K562 (cell line): ENCODE data around the gene VPS41. TPM values are rescaled to one million over a fixed set of nuclear protein-coding genes. Genes with fewer than 3 reads are reported as not detected.

Source experiments
- ATAC-seq: fragments of 200-7000 bp; cut with Tn5 transposase; 3 replicates; pipeline ENCODE4 v1.9.1; 2020; ENCODE audit warnings: moderate library complexity
- BruUV-seq: library from RNA; stranded (reverse); fragments of 400-500 nt; replicated peaks from 2 replicates; lab custom pipeline; 2021; lab: Mats Ljungman, UMichigan
- CTCF ChIA-PET: fragments of 300-600 bp; formaldehyde crosslinking; extraction: SDS; loops from one replicate; lab custom pipeline; 2021; ENCODE audit warnings: low intra/inter-chr PET ratio; lab: Yijun Ruan, JAX
- POLR2A ChIA-PET: fragments of 300-600, 350-650 bp; sonication (Branson Sonifier 250); formaldehyde crosslinking; extraction: SDS; loops from one replicate; lab custom pipeline; 2021; ENCODE audit warnings: antibody characterized with exemption, inconsistent platforms; lab: Yijun Ruan, JAX
- DNase-seq, 4 experiments: peaks; one replicate each; pipeline versions ENCODE4 v3.0.0 to v3.0.0-alpha.2; 2011 to 2018; ENCODE audit warnings: low spot score in 3 of 4, mixed read lengths in 3 of 4; ENCODE audit errors: extremely low read depth in 1 of 4
- FAIRE-seq: peaks from 2 replicates; lab custom pipeline; 2011; peaks lifted over from hg19 to GRCh38; lab: Jason Lieb, UNC
- H2AFZ ChIP-seq: 2 replicates; pipeline ENCODE4 v1.6.0; 2011; ENCODE audit warnings: low read depth, low read length, control low read depth, inconsistent platforms
- H3K27ac ChIP-seq: fragments of 200-600 bp; 3 replicates; pipeline ENCODE4 v1.8.0; 2011; ENCODE audit warnings: low read depth, mild to moderate bottlenecking, control low read depth, inconsistent platforms, low read length, moderate library complexity, mixed read lengths; ENCODE audit errors: extremely low read depth
- H3K27me3 ChIP-seq, 2 experiments: fragments of 300-600 bp in 1 of 2; 2 replicates in 1 of 2; 3 replicates in 1 of 2; pipeline versions ENCODE4 v1.6.0 to v1.8.0; 2011; ENCODE audit warnings: inconsistent platforms in 2 of 2, low read length in 2 of 2, mild to moderate bottlenecking in 1 of 2, mixed read lengths in 1 of 2, moderate library complexity in 1 of 2; ENCODE audit not compliant: control insufficient read depth in 2 of 2, insufficient read depth in 2 of 2
- H3K36me3 ChIP-seq: fragments of 300-600 bp; 3 replicates; pipeline ENCODE4 v1.8.0; 2011; ENCODE audit warnings: mild to moderate bottlenecking, low read length, inconsistent platforms; ENCODE audit not compliant: control insufficient read depth, insufficient read depth
- H3K4me1 ChIP-seq, 2 experiments: fragments of 200-600 bp in 1 of 2; replicated peaks in 1 of 2; 2 replicates in 1 of 2; 3 replicates in 1 of 2; pipeline versions ENCODE4 v1.5.1 to v1.8.0; 2011; ENCODE audit warnings: inconsistent platforms in 2 of 2, low read length in 2 of 2, mild to moderate bottlenecking in 1 of 2, mixed read lengths in 1 of 2, moderate library complexity in 1 of 2; ENCODE audit not compliant: control insufficient read depth in 2 of 2, insufficient read depth in 2 of 2
- H3K4me2 ChIP-seq: 2 replicates; pipeline ENCODE4 v1.6.1; 2011; ENCODE audit warnings: low read length, control low read depth, inconsistent platforms, mixed read lengths; ENCODE audit not compliant: insufficient read depth
- H3K4me3 ChIP-seq: fragments of 200-600 bp; sonication (generic), shearing (Covaris generic); 2 replicates; pipeline ENCODE4 v1.5.1; 2016; ENCODE audit warnings: control low read depth, inconsistent platforms
- H3K79me2 ChIP-seq: fragments of 200-600 bp; 3 replicates; pipeline ENCODE4 v1.8.0; 2011; ENCODE audit warnings: low read length, inconsistent platforms; ENCODE audit not compliant: control insufficient read depth, insufficient read depth
- H3K9ac ChIP-seq, 2 experiments: 2 replicates each; pipeline versions ENCODE4 v1.6.0 to v1.6.1; 2011; ENCODE audit warnings: low read depth in 2 of 2, low read length in 2 of 2, control low read depth in 1 of 2, inconsistent platforms in 1 of 2, mild to moderate bottlenecking in 1 of 2, mixed read lengths in 1 of 2; ENCODE audit not compliant: insufficient read depth in 1 of 2
- H3K9me1 ChIP-seq: one replicate; pipeline ENCODE4 v1.6.0; 2011; ENCODE audit warnings: inconsistent platforms, mild to moderate bottlenecking, low read length, moderate library complexity; ENCODE audit not compliant: control insufficient read depth, insufficient read depth
- H3K9me3 ChIP-seq: replicated peaks from 2 replicates; pipeline ENCODE4 v1.5.1; 2011; ENCODE audit warnings: low read depth, low read length, inconsistent platforms; ENCODE audit not compliant: control insufficient read depth, insufficient read depth
- H4K20me1 ChIP-seq: replicated peaks from 2 replicates; pipeline ENCODE4 v1.6.1; 2011; ENCODE audit warnings: low read length, inconsistent platforms, mixed read lengths; ENCODE audit not compliant: control insufficient read depth, insufficient read depth
- BACH1 ChIP-seq: fragments of 200-800 bp; sonication (Bioruptor generic); IDR thresholded peaks from 2 replicates; pipeline ENCODE4 v1.6.1; 2016; ENCODE audit warnings: missing genetic modification characterization, missing compliant biosample characterization
- GATAD2B ChIP-seq: fragments of 450-650 bp; IDR thresholded peaks from 2 replicates; pipeline ENCODE4 v1.6.1; 2017; ENCODE audit warnings: mild to moderate bottlenecking, borderline replicate concordance
- MCM2 ChIP-seq: fragments of 450-650 bp; IDR thresholded peaks from 2 replicates; pipeline ENCODE4 v1.6.1; 2017; ENCODE audit warnings: low read depth, mild to moderate bottlenecking
- ZBTB17 ChIP-seq: fragments of 450-650 bp; formaldehyde crosslinking; IDR thresholded peaks from 2 replicates; pipeline ENCODE4 v1.4.0; 2020; ENCODE audit warnings: mild to moderate bottlenecking
- ZFP36 ChIP-seq: fragments of 150-350 bp; IDR thresholded peaks from 2 replicates; pipeline ENCODE4 v1.6.1; 2018; ENCODE audit warnings: low read length, low read depth; ENCODE audit not compliant: partially characterized antibody
- WGBS: fragments of 100-300 bp; shearing (Covaris generic); methylation state at CpG from one replicate; pipeline ENCODE4 v1.1.6; 2016; ENCODE audit warnings: low coverage, mixed read lengths; ENCODE audit not compliant: insufficient coverage; ENCODE audit errors: missing lambda C conversion rate; 5-methylcytosine and 5-hydroxymethylcytosine counted together
- in situ Hi-C: fragments of 300-500 bp; cut with MboI; formaldehyde crosslinking; loops from 4 replicates; pipeline ENCODE4 v1.15.0; 2018; ENCODE audit warnings: inconsistent platforms, mixed read lengths
- intact Hi-C: fragments of 100-400 bp; cut with micrococcal nuclease; formaldehyde crosslinking; loops from 2 replicates; pipeline ENCODE4 v1.14.2; 2022
- polyA plus RNA-seq, 8 experiments: library from polyadenylated mRNA; depleted of rRNA in 4 of 8; stranded (reverse) in 5 of 8; unstranded in 3 of 8; fragments of >200 nt; fragmentation: Nextera tagmentation in 2 of 8; fragmentation: Illumina TruSeq in 1 of 8; extraction: Ambion mirVana in 2 of 8; extraction: Trizol in 1 of 8; gene quantifications; 2 replicates each; pipeline versions ENCODE4 v1.2.1 to v1.2.3, GENCODE V29; 2011 to 2014; ENCODE audit warnings: inconsistent platforms in 1 of 8, missing spikeins in 1 of 8
- total RNA-seq, 7 experiments: library from RNA; depleted of rRNA in 6 of 7; stranded (reverse); fragments of >200 nt in 6 of 7; fragmentation: Illumina TruSeq in 2 of 7; extraction: Trizol in 2 of 7; gene quantifications; 2 replicates each; pipeline versions ENCODE4 v1.2.1 to v1.2.3, GENCODE V29; 2011 to 2021; ENCODE audit warnings: low replicate concordance in 1 of 7
- TF ChIP-seq, protein P1 (sequence below): sonication (generic); formaldehyde crosslinking; IDR thresholded peaks from 2 replicates; pipeline ENCODE4 v1.8.1; 2022; ENCODE audit warnings: missing genetic modification reagents
- TF ChIP-seq, protein P2 (sequence below), 3 experiments: fragments of 200-800 bp in 1 of 3; fragments of 250-450 bp in 1 of 3; fragments of 450-650 bp in 1 of 3; sonication (Bioruptor Pico) in 1 of 3; sonication (Bioruptor generic) in 1 of 3; formaldehyde crosslinking in 1 of 3; IDR thresholded peaks; 2 replicates each; pipeline versions ENCODE4 v1.6.1 to v1.8.0; 2016 to 2022; ENCODE audit warnings: mild to moderate bottlenecking in 2 of 3, missing genetic modification characterization in 2 of 3, missing compliant biosample characterization in 1 of 3, moderate library complexity in 1 of 3
- TF ChIP-seq, protein P3 (sequence below): IDR thresholded peaks from 2 replicates; pipeline ENCODE4 v1.6.1; 2016; ENCODE audit warnings: missing genetic modification characterization, missing compliant biosample characterization

VPS41 gene
- total and polyA plus RNA-seq, 9 of the 15 experiments (the other 6 are each of a cell fraction or from before 2014, with no cell fraction given), result 17.7 to 46.8 (median 32.1) TPM

DNA sequence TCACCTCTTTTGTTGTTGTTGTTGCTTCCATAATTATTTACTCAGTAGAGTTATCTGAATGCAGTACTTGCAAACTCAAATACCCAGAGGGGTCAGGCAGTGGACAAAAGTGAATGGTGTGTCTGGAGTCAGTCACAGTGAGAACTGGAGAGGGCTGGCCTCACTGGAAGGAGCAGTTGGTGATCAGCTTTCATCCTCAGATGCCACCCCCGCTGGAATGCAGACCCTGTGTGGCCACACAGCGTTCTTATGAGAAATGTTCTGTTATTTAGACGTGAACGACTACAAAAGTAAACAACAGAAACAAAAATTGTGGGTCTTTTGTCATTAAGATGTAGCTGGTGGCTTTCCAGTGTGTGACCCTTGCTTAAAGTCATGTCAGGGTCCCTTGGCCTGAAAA, 29.6 kb upstream of the VPS41 start:
- H3K27me3 ChIP-seq, result peaks cover 13 to 14% of the 10 kb centered on the region in 2 experiments; a peak in 3 of 5 replicates

DNA sequence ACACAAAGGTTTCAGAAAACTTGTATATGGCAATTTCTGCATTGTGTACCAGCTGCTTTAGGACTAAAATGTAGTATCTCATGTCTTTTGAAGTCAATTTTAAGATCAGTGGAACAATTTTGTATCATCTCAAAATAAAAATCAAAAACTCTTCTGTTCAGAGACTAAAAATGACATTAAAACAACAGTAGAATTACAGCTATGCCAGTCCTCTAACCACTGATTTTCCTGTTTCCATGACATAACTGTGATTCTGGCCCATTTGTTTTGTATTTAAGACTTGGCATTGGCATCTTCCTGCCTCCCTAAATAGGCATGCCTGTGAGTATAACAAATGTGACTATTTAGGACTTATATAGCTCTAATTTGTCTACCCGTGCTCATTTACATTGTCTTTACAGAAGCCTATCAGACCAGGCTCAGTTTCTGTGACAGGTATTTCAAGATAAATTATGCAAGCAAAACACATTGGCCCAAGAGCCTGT, 29.1 kb upstream of the VPS41 start:
- ATAC-seq, result no peak
- Histone ChIP-seq H2AFZ (no peak overlapping the region), H3K36me3 (no peaks in the 10 kb centered on the region), H3K9me1 (no peaks in the 10 kb centered on the region), H3K4me2 (no peak overlapping the region), H4K20me1 (no peaks in the 10 kb centered on the region), H3K4me1 (no peaks in the 10 kb centered on the region), H3K27me3 (peaks cover 13 to 14% of the 10 kb centered on the region in 2 experiments; a peak in 3 of 5 replicates), H3K9ac (no peak overlapping the region), H3K4me3 (no peak overlapping the region), H3K27ac (no peak overlapping the region), H3K79me2 (no peaks in the 10 kb centered on the region), H3K9me3 (no peaks in the 10 kb centered on the region)
- in situ Hi-C loops (no loop called here), intact Hi-C loops (loop anchor here (10.0 kb wide), 2 partner anchors 147 to 417 kb away; no protein-coding TSS in a partner anchor)
- ChIA-PET POLR2A (no interaction called here), CTCF (no interaction called here)
- no peak for DNase-seq
- FAIRE-seq, result no peak
- WGBS, result 0% methylated on average over 1 of the region's 1 CpG
- BruUV-seq, result no TSS peak
- TF ChIP-seq, protein P1, sequence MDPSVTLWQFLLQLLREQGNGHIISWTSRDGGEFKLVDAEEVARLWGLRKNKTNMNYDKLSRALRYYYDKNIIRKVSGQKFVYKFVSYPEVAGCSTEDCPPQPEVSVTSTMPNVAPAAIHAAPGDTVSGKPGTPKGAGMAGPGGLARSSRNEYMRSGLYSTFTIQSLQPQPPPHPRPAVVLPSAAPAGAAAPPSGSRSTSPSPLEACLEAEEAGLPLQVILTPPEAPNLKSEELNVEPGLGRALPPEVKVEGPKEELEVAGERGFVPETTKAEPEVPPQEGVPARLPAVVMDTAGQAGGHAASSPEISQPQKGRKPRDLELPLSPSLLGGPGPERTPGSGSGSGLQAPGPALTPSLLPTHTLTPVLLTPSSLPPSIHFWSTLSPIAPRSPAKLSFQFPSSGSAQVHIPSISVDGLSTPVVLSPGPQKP (CRISPR knock-in tag), result no peak
- no peak for TF ChIP-seq ZBTB17
- no peak for TF ChIP-seq BACH1 (tag)
- no peak for TF ChIP-seq GATAD2B
- TF ChIP-seq, protein P2, sequence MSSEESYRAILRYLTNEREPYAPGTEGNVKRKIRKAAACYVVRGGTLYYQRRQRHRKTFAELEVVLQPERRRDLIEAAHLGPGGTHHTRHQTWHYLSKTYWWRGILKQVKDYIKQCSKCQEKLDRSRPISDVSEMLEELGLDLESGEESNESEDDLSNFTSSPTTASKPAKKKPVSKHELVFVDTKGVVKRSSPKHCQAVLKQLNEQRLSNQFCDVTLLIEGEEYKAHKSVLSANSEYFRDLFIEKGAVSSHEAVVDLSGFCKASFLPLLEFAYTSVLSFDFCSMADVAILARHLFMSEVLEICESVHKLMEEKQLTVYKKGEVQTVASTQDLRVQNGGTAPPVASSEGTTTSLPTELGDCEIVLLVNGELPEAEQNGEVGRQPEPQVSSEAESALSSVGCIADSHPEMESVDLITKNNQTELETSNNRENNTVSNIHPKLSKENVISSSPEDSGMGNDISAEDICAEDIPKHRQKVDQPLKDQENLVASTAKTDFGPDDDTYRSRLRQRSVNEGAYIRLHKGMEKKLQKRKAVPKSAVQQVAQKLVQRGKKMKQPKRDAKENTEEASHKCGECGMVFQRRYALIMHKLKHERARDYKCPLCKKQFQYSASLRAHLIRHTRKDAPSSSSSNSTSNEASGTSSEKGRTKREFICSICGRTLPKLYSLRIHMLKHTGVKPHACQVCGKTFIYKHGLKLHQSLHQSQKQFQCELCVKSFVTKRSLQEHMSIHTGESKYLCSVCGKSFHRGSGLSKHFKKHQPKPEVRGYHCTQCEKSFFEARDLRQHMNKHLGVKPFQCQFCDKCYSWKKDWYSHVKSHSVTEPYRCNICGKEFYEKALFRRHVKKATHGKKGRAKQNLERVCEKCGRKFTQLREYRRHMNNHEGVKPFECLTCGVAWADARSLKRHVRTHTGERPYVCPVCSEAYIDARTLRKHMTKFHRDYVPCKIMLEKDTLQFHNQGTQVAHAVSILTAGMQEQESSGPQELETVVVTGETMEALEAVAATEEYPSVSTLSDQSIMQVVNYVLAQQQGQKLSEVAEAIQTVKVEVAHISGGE (CRISPR knock-in tag; IDR thresholded peaks at IDR 0.05), result no peak
- no peak for TF ChIP-seq MCM2
- no peak for TF ChIP-seq ZFP36

More for the DNA sequence above, 29.6 kb upstream of the VPS41 start:
- Histone ChIP-seq H3K79me2 (no peaks in the 10 kb centered on the region), H3K27ac (no peak overlapping the region), H3K4me3 (no peak overlapping the region), H3K9ac (no peak overlapping the region), H3K4me2 (no peak overlapping the region), H3K9me1 (no peaks in the 10 kb centered on the region), H2AFZ (no peak overlapping the region)
- FAIRE-seq, result no peak
- in situ Hi-C loops, result no loop called here
- CTCF ChIA-PET, result no interaction called here
- POLR2A ChIA-PET, result no interaction called here
- TF ChIP-seq, protein P3, sequence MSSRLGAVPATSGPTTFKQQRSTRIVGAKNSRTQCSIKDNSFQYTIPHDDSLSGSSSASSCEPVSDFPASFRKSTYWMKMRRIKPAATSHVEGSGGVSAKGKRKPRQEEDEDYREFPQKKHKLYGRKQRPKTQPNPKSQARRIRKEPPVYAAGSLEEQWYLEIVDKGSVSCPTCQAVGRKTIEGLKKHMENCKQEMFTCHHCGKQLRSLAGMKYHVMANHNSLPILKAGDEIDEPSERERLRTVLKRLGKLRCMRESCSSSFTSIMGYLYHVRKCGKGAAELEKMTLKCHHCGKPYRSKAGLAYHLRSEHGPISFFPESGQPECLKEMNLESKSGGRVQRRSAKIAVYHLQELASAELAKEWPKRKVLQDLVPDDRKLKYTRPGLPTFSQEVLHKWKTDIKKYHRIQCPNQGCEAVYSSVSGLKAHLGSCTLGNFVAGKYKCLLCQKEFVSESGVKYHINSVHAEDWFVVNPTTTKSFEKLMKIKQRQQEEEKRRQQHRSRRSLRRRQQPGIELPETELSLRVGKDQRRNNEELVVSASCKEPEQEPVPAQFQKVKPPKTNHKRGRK, result no peak
- TF ChIP-seq, all 486 proteins: peak for 0
- WGBS, result 0% methylated on average over 4 of the region's 4 CpGs
- H3K9me3 ChIP-seq, result no peaks in the 10 kb centered on the region
- no peaks in the 10 kb centered on the region for H4K20me1 ChIP-seq
- H3K36me3 ChIP-seq, result no peaks in the 10 kb centered on the region
- DNase-seq (no peak), ATAC-seq (no peak)
- BruUV-seq, result no TSS peak
- intact Hi-C loops, result loop anchor here (10.0 kb wide), 2 partner anchors 146 to 416 kb away; no protein-coding TSS in a partner anchor
- no peaks in the 10 kb centered on the region for H3K4me1 ChIP-seq
